OCI-LY1 (cell line): ENCODE data around the gene VTI1A.

Experiments
- H2AFZ ChIP-seq: fragments of 200-600 bp; sonication (generic), shearing (Covaris generic); 2 replicates; pipeline ENCODE4 v1.6.0; 2014; ENCODE audit warnings: antibody characterized with exemption, mild to moderate bottlenecking, low read length
- H3F3A ChIP-seq: fragments of 200-600 bp; sonication (generic), shearing (Covaris generic); 2 replicates; pipeline ENCODE4 v1.6.0; 2014; ENCODE audit warnings: mild to moderate bottlenecking, antibody characterized with exemption, low read length, moderate library complexity; ENCODE audit not compliant: insufficient read depth
- H3K27ac ChIP-seq: fragments of 200-600 bp; sonication (generic); 2 replicates; pipeline ENCODE4 v1.5.1; 2014; ENCODE audit warnings: low read length, mixed run types, mild to moderate bottlenecking, low read depth; ENCODE audit not compliant: poor library complexity, severe bottlenecking
- H3K27me3 ChIP-seq: fragments of 200-600 bp; sonication (generic); 2 replicates; pipeline ENCODE4 v1.6.0; 2014; ENCODE audit warnings: antibody characterized with exemption, mild to moderate bottlenecking, low read length, moderate library complexity; ENCODE audit not compliant: insufficient read depth
- H3K36me3 ChIP-seq: fragments of 200-600 bp; sonication (generic); 2 replicates; pipeline ENCODE4 v1.6.1; 2014; ENCODE audit warnings: mild to moderate bottlenecking, antibody characterized with exemption, low read length, moderate library complexity, mixed read lengths; ENCODE audit not compliant: insufficient read depth
- H3K4me1 ChIP-seq: fragments of 200-600 bp; sonication (generic); 2 replicates; pipeline ENCODE4 v1.5.1; 2014; ENCODE audit warnings: mild to moderate bottlenecking, low read length, moderate library complexity; ENCODE audit not compliant: insufficient read depth, severe bottlenecking
- H3K4me2 ChIP-seq: fragments of 200-600 bp; sonication (generic), shearing (Covaris generic); 2 replicates; pipeline ENCODE4 v1.6.1; 2014; ENCODE audit warnings: low read length
- H3K4me3 ChIP-seq: fragments of 200-600 bp; sonication (generic); 2 replicates; pipeline ENCODE4 v1.5.1; 2014; ENCODE audit warnings: low read length, low read depth, mild to moderate bottlenecking, mixed read lengths; ENCODE audit not compliant: poor library complexity, severe bottlenecking
- H3K79me2 ChIP-seq: fragments of 200-600 bp; shearing (Covaris generic); 2 replicates; pipeline ENCODE4 v1.6.1; 2016; ENCODE audit warnings: mixed run types, low read length, mixed read lengths; ENCODE audit not compliant: insufficient read depth
- H3K9ac ChIP-seq: fragments of 200-600 bp; sonication (generic), shearing (Covaris generic); 2 replicates; pipeline ENCODE4 v1.6.1; 2014; ENCODE audit warnings: mild to moderate bottlenecking, low read length, mixed read lengths
- H3K9me2 ChIP-seq: fragments of 200-600 bp; sonication (generic), shearing (Covaris generic); 2 replicates; pipeline ENCODE4 v1.6.1; 2014; ENCODE audit warnings: low read depth, mild to moderate bottlenecking, low read length, mixed read lengths
- H3K9me3 ChIP-seq: fragments of 200-600 bp; shearing (Covaris generic); 2 replicates; pipeline ENCODE4 v1.6.1; 2014; ENCODE audit warnings: low read length, mixed read lengths
- H4K20me1 ChIP-seq: fragments of 200-600 bp; sonication (generic), shearing (Covaris generic); 2 replicates; pipeline ENCODE4 v1.6.0; 2016; ENCODE audit warnings: mild to moderate bottlenecking, low read length; ENCODE audit not compliant: insufficient read depth
- EZH2 ChIP-seq: fragments of 200-600 bp; sonication (generic), shearing (Covaris generic); IDR thresholded peaks from 2 replicates; pipeline ENCODE4 v1.8.0; 2017; ENCODE audit warnings: borderline replicate concordance, mixed run types, mild to moderate bottlenecking, antibody characterized with exemption, low read length, moderate library complexity, mixed read lengths
- TF ChIP-seq, protein P1 (sequence below): fragments of 200-600 bp; sonication (generic), shearing (Covaris generic); IDR thresholded peaks from 2 replicates; pipeline ENCODE4 v1.5.1; 2017; ENCODE audit warnings: mild to moderate bottlenecking, antibody characterized with exemption, low read length, moderate library complexity, mixed read lengths

The VTI1A gene

GRCh38 chr10:112672706-112673105, 225.7 kb downstream of the VTI1A start:
- no peaks in the 10 kb centered on the region for H3K79me2 ChIP-seq
- H3K4me3 ChIP-seq = no peak overlapping the region
- no peak overlapping the region for H3K4me2 ChIP-seq
- H3K27ac ChIP-seq = no peak overlapping the region
- no peaks in the 10 kb centered on the region for H3K27me3 ChIP-seq
- no peaks in the 10 kb centered on the region for H3F3A ChIP-seq
- H3K9me2 ChIP-seq = no peaks in the 10 kb centered on the region
- no peaks in the 10 kb centered on the region for H3K4me1 ChIP-seq
- 0 out of 2 replicates have a peak, but pooled peaks cover 3% of the 10 kb centered on the region for H3K36me3 ChIP-seq
- no peak overlapping the region for H3K9ac ChIP-seq
- no peaks in the 10 kb centered on the region for H3K9me3 ChIP-seq
- TF ChIP-seq, protein P1, sequence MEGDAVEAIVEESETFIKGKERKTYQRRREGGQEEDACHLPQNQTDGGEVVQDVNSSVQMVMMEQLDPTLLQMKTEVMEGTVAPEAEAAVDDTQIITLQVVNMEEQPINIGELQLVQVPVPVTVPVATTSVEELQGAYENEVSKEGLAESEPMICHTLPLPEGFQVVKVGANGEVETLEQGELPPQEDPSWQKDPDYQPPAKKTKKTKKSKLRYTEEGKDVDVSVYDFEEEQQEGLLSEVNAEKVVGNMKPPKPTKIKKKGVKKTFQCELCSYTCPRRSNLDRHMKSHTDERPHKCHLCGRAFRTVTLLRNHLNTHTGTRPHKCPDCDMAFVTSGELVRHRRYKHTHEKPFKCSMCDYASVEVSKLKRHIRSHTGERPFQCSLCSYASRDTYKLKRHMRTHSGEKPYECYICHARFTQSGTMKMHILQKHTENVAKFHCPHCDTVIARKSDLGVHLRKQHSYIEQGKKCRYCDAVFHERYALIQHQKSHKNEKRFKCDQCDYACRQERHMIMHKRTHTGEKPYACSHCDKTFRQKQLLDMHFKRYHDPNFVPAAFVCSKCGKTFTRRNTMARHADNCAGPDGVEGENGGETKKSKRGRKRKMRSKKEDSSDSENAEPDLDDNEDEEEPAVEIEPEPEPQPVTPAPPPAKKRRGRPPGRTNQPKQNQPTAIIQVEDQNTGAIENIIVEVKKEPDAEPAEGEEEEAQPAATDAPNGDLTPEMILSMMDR = no peak
- TF ChIP-seq EZH2 = no peak
- H4K20me1 ChIP-seq = no peaks in the 10 kb centered on the region
- no peak overlapping the region for H2AFZ ChIP-seq

- H3K9me2 ChIP-seq = no peaks in the 10 kb centered on the region
- H3K79me2 ChIP-seq = no peaks in the 10 kb centered on the region
- H3F3A ChIP-seq = no peaks in the 10 kb centered on the region
- TF ChIP-seq EZH2 = no peak
- TF ChIP-seq, protein P1 = no peak
- H3K27me3 ChIP-seq = no peaks in the 10 kb centered on the region
- H3K4me2 ChIP-seq = no peak overlapping the region
- no peak overlapping the region for H3K4me3 ChIP-seq
- no peaks in the 10 kb centered on the region for H3K4me1 ChIP-seq
- H4K20me1 ChIP-seq = no peaks in the 10 kb centered on the region
- no peak overlapping the region for H3K9ac ChIP-seq
- no peak overlapping the region for H2AFZ ChIP-seq
- H3K9me3 ChIP-seq = no peaks in the 10 kb centered on the region
- no peak overlapping the region for H3K27ac ChIP-seq
- 0 out of 2 replicates have a peak, but pooled peaks cover 3% of the 10 kb centered on the region for H3K36me3 ChIP-seq
Measured at GRCh38 chr10:112675560-112676083, 228.6 kb downstream of the VTI1A start.

DNA sequence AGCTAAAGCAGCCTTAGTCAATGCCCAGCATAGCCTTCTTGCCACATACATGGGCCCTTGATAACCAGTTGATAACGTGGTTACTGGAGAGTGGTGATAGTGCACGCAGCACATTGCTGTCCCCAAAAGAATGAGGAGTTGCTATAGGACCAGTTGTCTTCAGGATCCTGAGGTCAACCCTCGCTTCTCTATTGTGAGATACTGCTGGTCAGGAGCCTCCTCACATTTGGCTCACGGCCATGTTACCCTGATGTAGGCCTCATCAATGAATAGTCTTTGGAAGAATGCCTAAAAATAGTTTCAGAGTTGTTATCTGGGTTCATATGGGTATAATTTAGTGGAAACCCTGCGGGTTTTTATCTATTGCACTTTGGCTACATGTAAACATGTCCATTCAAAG, 230.7 kb downstream of the VTI1A start:
- 0 out of 2 replicates have a peak, but pooled peaks cover 3% of the 10 kb centered on the region for H3K36me3 ChIP-seq
- H4K20me1 ChIP-seq = no peaks in the 10 kb centered on the region
- no peak overlapping the region for H3K27ac ChIP-seq
- no peaks in the 10 kb centered on the region for H3K9me3 ChIP-seq
- H3K79me2 ChIP-seq = no peaks in the 10 kb centered on the region
- H3K27me3 ChIP-seq = no peaks in the 10 kb centered on the region
- no peaks in the 10 kb centered on the region for H3K4me1 ChIP-seq
- TF ChIP-seq, protein P1 = no peak
- TF ChIP-seq EZH2 = no peak
- H3F3A ChIP-seq = no peaks in the 10 kb centered on the region
- no peak overlapping the region for H3K4me2 ChIP-seq
- no peaks in the 10 kb centered on the region for H3K9me2 ChIP-seq
- no peak overlapping the region for H3K9ac ChIP-seq
- H2AFZ ChIP-seq = no peak overlapping the region
- H3K4me3 ChIP-seq = no peak overlapping the region
